Activated naive CD8-positive, alpha-beta T cell treated with anti-CD3 and anti-CD28 coated beads, Interleukin-2, amount 50 U/mL, for 24 hours (primary cell): ENCODE measurements around the gene ANTXR1.

Experiments
- ATAC-seq: fragments of 150-1000 bp; cut with Tn5 transposase; one replicate; pipeline ENCODE4 v1.10.0; 2021
- DNase-seq: peaks from one replicate; pipeline ENCODE4 v3.0.0; 2021
- H3K27ac Mint-ChIP-seq: one replicate; pipeline ENCODE4 v1.8.0; 2021; ENCODE audit warnings: mild to moderate bottlenecking, mixed read lengths
- H3K27me3 Mint-ChIP-seq: one replicate; pipeline ENCODE4 v1.8.0; 2021; ENCODE audit warnings: mixed read lengths
- H3K36me3 Mint-ChIP-seq: one replicate; pipeline ENCODE4 v1.8.0; 2021; ENCODE audit warnings: low read depth, mixed read lengths
- H3K4me1 Mint-ChIP-seq: one replicate; pipeline ENCODE4 v1.8.0; 2021; ENCODE audit warnings: mixed read lengths
- H3K4me3 Mint-ChIP-seq: one replicate; pipeline ENCODE4 v1.8.0; 2021; ENCODE audit warnings: mild to moderate bottlenecking, moderate library complexity, mixed read lengths
- H3K9me3 Mint-ChIP-seq: one replicate; pipeline ENCODE4 v1.8.0; 2021; ENCODE audit warnings: mixed read lengths

ANTXR1 gene

DNA sequence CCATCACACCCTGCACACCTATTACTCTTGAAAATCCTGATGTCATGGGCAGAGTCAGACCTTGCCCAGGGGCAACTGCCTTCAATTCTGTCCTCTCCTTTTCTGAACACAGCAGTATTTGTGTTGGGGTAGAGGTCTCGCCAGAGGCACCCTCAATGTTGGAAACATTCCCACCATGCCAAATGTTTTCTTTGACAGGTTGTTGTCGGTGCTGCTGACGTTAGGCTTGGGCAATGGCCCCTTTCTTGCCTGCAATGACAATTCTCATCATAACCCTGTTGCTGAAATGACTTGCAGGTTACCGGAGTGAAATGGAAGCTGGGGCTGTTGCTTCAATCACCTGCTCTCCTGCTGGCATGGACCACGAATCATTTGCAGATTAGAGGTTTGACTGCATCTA is 20.6 kb upstream of the ANTXR1 start:
- no peak for ATAC-seq
- Mint-ChIP-seq H3K27ac (no peak overlapping the region), H3K4me1 (no peaks in the 10 kb centered on the region)

DNA sequence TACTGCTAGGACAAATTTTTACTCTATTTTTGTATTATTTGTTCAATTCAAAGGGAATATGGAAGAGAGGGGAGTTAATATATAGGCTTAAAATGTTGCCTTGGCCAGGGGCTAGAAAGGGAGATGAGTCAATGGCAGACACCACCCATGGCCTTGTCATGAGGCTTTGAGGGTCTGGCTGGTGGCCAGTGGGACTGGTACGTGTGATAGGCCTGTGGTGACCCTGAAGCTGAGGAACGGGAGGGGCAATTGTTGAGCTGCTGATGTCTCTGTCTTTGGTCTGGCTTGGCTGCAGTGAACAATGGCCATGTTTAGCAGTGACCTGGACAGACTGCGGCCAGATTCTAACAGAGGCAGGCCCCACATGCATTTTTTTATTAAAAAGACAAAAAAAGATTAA is 20.0 kb upstream of the ANTXR1 start:
- H3K27ac Mint-ChIP-seq = no peak overlapping the region
- DNase-seq = no peak
- no peaks in the 10 kb centered on the region for H3K4me1 Mint-ChIP-seq
- no peak for ATAC-seq
- H3K9me3 Mint-ChIP-seq = no peaks in the 10 kb centered on the region
- peaks cover 22% of the 10 kb centered on the region for H3K27me3 Mint-ChIP-seq
- H3K4me3 Mint-ChIP-seq = no peak overlapping the region
- no peaks in the 10 kb centered on the region for H3K36me3 Mint-ChIP-seq

More for the DNA sequence above, 20.6 kb upstream of the ANTXR1 start:
- Mint-ChIP-seq H3K36me3 (no peaks in the 10 kb centered on the region), H3K27me3 (peaks cover 22% of the 10 kb centered on the region), H3K4me3 (no peak overlapping the region), H3K9me3 (no peaks in the 10 kb centered on the region)
- no peak for DNase-seq

GRCh38 chr2:68993660-68994059 is 19.3 kb upstream of the ANTXR1 start:
- no peaks in the 10 kb centered on the region for H3K36me3 Mint-ChIP-seq
- H3K9me3 Mint-ChIP-seq = no peaks in the 10 kb centered on the region
- H3K4me3 Mint-ChIP-seq = no peak overlapping the region
- H3K27me3 Mint-ChIP-seq = peaks cover 21% of the 10 kb centered on the region
- H3K27ac Mint-ChIP-seq = no peak overlapping the region
- H3K4me1 Mint-ChIP-seq = no peaks in the 10 kb centered on the region
- ATAC-seq (no peak), DNase-seq (no peak)

- Mint-ChIP-seq H3K27ac (no peak overlapping the region), H3K4me3 (no peak overlapping the region), H3K27me3 (peaks cover 20% of the 10 kb centered on the region), H3K9me3 (no peaks in the 10 kb centered on the region), H3K4me1 (no peaks in the 10 kb centered on the region), H3K36me3 (no peaks in the 10 kb centered on the region)
- ATAC-seq (no peak), DNase-seq (no peak)
These were observed 18.1 kb upstream of the ANTXR1 start for GRCh38 chr2:68994864-68995263.

- H3K36me3 Mint-ChIP-seq = no peaks in the 10 kb centered on the region
- DNase-seq (no peak), ATAC-seq (no peak)
- no peak overlapping the region for H3K27ac Mint-ChIP-seq
- H3K27me3 Mint-ChIP-seq = peaks cover 20% of the 10 kb centered on the region
- no peaks in the 10 kb centered on the region for H3K9me3 Mint-ChIP-seq
- H3K4me3 Mint-ChIP-seq = no peak overlapping the region
- no peaks in the 10 kb centered on the region for H3K4me1 Mint-ChIP-seq
These were observed 17.1 kb upstream of the ANTXR1 start for GRCh38 chr2:68995916-68996315.

DNA sequence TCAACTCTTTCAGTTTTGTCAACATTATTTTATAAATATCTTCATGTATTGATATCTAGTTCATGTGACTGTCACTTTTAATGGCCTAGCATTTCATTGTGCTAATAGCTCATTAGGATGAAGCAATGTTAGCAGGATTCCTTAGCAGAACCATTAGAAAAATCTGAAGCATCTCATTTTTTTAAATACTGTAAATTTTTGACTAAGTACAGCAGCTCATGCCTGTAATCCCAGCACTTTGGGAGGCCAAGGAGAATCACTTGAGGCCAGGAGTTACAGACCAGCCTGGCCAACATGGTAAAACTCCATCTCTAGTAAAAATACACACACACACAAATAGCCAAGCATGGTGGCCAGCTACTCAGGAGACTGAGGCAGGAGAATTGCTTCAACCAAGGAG is 15.6 kb upstream of the ANTXR1 start:
- no peak for ATAC-seq
- peaks cover 8% of the 10 kb centered on the region for H3K9me3 Mint-ChIP-seq
- H3K4me3 Mint-ChIP-seq = no peak overlapping the region
- H3K27ac Mint-ChIP-seq = no peak overlapping the region
- DNase-seq = no peak
- no peaks in the 10 kb centered on the region for H3K4me1 Mint-ChIP-seq
- peaks cover 26% of the 10 kb centered on the region for H3K27me3 Mint-ChIP-seq
- H3K36me3 Mint-ChIP-seq = no peaks in the 10 kb centered on the region

DNA sequence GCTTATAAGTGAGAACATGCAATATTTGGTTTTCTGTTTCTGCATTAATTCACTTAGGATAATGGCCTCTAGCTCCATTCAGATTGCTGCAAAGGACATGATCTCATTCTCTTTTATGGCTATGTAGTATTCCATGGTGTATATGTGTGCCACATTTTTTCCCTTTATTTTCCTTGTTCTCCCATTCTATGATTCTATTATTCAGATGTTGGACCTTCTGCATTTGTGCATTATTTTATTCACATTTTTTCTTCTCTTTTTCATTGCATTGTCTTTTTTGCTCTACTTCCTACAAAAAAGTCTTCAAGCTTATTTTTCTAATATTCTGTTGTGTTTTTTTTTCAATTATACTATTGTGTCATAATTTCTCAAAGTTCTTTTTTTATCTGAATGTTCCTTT is 11.1 kb upstream of the ANTXR1 start:
- peaks cover 26% of the 10 kb centered on the region for H3K27me3 Mint-ChIP-seq
- H3K36me3 Mint-ChIP-seq = no peaks in the 10 kb centered on the region
- no peak for DNase-seq
- no peak for ATAC-seq
- H3K27ac Mint-ChIP-seq = no peak overlapping the region
- H3K9me3 Mint-ChIP-seq = peaks cover 18% of the 10 kb centered on the region
- no peak overlapping the region for H3K4me3 Mint-ChIP-seq
- no peaks in the 10 kb centered on the region for H3K4me1 Mint-ChIP-seq

GRCh38 chr2:69003731-69004130 is 9.2 kb upstream of the ANTXR1 start:
- no peaks in the 10 kb centered on the region for H3K4me1 Mint-ChIP-seq
- no peaks in the 10 kb centered on the region for H3K36me3 Mint-ChIP-seq
- ATAC-seq = no peak
- peaks cover 18% of the 10 kb centered on the region for H3K9me3 Mint-ChIP-seq
- H3K27me3 Mint-ChIP-seq = peaks cover 25% of the 10 kb centered on the region
- no peak overlapping the region for H3K4me3 Mint-ChIP-seq
- no peak for DNase-seq
- H3K27ac Mint-ChIP-seq = no peak overlapping the region

- Mint-ChIP-seq H3K9me3 (peaks cover 12% of the 10 kb centered on the region), H3K36me3 (no peaks in the 10 kb centered on the region), H3K27ac (no peak overlapping the region), H3K27me3 (peaks cover 20% of the 10 kb centered on the region), H3K4me1 (no peaks in the 10 kb centered on the region), H3K4me3 (no peak overlapping the region)
- ATAC-seq (no peak), DNase-seq (no peak)
These were observed 5.8 kb upstream of the ANTXR1 start for GRCh38 chr2:69007169-69007568.

GRCh38 chr2:69007603-69008002 is 5.4 kb upstream of the ANTXR1 start:
- Mint-ChIP-seq H3K27ac (no peak overlapping the region), H3K9me3 (peaks cover 8% of the 10 kb centered on the region), H3K4me3 (no peak overlapping the region), H3K4me1 (peaks cover 3% of the 10 kb centered on the region), H3K27me3 (peaks cover 21% of the 10 kb centered on the region), H3K36me3 (peaks cover 1% of the 10 kb centered on the region)
- DNase-seq (no peak), ATAC-seq (no peak)

DNA sequence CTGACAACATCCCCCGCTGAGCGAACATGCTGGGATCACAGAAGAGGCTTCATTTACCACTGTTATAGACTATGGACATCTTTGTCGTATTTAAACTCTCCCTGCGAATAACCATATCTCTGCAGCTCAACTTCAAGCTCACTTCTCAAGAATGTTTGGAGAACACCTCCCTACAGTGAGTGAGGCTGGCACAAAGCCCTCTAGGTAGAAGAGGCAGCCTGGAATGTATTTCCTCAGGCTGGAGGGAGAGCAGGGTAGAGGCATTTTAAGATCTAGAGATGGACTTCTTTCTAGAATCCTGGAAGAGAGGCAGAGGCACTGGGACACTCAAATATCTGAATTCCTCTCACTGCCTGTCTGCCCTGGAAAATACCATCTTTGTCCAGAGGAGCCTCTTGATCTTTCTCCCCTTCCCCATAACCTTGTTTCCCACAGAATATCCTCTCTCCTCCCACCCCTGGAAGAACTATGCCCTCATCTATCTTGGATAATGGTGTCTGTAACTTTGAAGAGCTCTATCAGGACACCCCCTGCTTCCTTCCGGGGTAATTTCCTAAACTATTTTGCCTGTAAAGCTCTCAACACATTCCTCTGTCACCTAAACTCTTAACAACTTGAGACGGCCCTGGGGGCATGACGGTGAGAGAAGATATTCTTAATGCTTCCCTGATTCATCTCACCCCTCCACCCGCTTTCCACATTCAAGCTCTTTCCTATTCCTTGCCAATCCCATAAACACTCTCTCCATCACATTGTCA is 2.4 kb upstream of the ANTXR1 start:
- Mint-ChIP-seq H3K9me3 (no peaks in the 10 kb centered on the region), H3K36me3 (peaks cover 2% of the 10 kb centered on the region), H3K4me3 (no peak overlapping the region), H3K27me3 (peaks cover 39% of the 10 kb centered on the region), H3K4me1 (peaks cover 14% of the 10 kb centered on the region), H3K27ac (no peak overlapping the region)
- no peak for DNase-seq
- ATAC-seq = no peak

DNA sequence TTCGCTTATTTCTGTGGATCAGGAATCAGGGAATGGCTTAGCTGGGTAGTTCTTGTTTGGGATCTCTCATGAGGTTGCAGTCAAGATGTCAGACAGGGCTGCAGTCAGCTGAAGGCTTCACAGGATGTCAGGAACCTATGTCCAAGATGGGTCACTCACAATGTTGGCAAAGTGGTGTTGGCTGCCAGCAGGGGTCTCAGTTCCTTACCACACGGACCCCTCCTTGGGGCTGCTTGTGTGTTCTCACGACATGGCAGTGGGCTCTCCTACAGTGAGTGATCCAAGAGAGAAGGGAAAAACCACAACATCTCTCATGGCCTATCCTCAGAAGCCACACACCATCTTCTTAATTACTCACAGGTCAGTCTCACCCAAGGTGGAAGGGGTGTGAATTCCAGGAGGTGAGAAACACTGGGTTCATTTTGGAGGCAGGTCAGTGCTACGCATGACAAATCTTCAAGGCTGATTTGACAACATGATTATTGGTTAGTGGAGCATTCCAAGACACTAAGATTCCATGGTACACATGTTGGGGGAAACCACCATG is 1.3 kb upstream of the ANTXR1 start:
- H3K9me3 Mint-ChIP-seq = no peaks in the 10 kb centered on the region
- no peak overlapping the region for H3K27ac Mint-ChIP-seq
- peaks cover 14% of the 10 kb centered on the region for H3K4me1 Mint-ChIP-seq
- DNase-seq (no peak), ATAC-seq (peak; percentile 48)
- no peak overlapping the region for H3K4me3 Mint-ChIP-seq
- peaks cover 45% of the 10 kb centered on the region for H3K27me3 Mint-ChIP-seq
- peaks cover 2% of the 10 kb centered on the region for H3K36me3 Mint-ChIP-seq

DNA sequence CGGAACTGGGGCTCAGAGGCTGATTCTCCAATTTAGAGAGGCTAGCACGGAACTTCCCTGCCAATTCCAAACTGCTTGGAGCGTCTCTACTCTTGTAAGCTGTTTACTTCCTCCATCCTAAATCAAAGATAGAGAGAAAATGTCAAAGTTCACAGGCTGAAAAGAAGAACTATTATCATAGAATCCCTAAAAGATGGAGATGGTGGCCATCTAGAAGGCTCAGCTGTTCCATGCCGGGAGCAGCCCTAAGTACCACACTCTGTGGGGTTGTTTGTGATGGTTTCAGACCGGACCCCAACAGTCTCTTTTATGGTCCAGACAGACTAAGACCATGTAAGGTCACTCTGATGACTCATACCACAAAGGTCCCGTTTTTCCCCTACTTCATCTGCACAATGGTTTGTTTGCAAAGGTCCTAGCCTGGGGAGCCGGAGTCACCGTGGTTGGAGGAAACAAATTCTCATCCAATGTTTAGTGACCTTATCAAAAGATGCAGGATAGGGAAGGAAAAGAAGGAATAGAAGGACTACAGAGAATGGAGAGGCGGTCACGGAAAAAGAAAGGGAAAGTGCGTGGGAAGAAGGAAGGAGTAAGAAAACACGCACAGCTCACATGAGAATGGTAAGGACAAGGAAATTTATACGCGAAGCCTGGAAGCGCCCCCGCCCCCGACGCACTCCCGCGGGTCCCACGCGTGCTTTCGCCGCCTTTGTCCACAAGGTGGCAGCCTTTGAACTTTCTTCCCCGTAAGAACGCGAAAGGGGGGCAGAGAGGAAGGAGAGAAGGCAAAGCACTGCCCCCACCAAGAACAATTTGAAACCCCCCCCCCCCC is 453 bp upstream of the ANTXR1 start:
- Mint-ChIP-seq H3K36me3 (peaks cover 2% of the 10 kb centered on the region), H3K27ac (peak overlapping the region; percentile 78), H3K27me3 (peaks cover 53% of the 10 kb centered on the region), H3K4me1 (peaks cover 14% of the 10 kb centered on the region), H3K9me3 (no peaks in the 10 kb centered on the region), H3K4me3 (peak overlapping the region; percentile 81)
- peak; percentile 44 for ATAC-seq
- DNase-seq = peak; percentile 58

- H3K36me3 Mint-ChIP-seq = peaks cover 2% of the 10 kb centered on the region
- peaks cover 65% of the 10 kb centered on the region for H3K27me3 Mint-ChIP-seq
- no peak overlapping the region for H3K27ac Mint-ChIP-seq
- ATAC-seq = no peak
- peaks cover 14% of the 10 kb centered on the region for H3K4me1 Mint-ChIP-seq
- peak; percentile 5 for DNase-seq
- peak overlapping the region; percentile 81 for H3K4me3 Mint-ChIP-seq
- H3K9me3 Mint-ChIP-seq = no peaks in the 10 kb centered on the region
These were observed 1.2 kb downstream of the ANTXR1 start for GRCh38 chr2:69013840-69014821.
